Right lobe of liver (tissue), 4 donors: ENCODE results near the gene TRANK1.

Source experiments
- CTCF ChIP-seq, 4 donors: fragments of 200-600 bp in 3 of 4; fragments of 450-650 bp in 1 of 4; IDR thresholded peaks; one replicate each; pipeline versions ENCODE4 v1.5.1 to v1.8.0; 2016 to 2022; ENCODE audit warnings: antibody characterized with exemption in 4 of 4, mild to moderate bottlenecking in 2 of 4
- POLR2A ChIP-seq: fragments of 450-650 bp; IDR thresholded peaks from one replicate; pipeline ENCODE4 v1.6.1; 2017; ENCODE audit warnings: antibody characterized with exemption, mild to moderate bottlenecking
- donor health status: DM: no; HTN: no; CAD: no.
- donor health status: DM: no; HTN: no; CAD: no.
- donor health status: DM: no; HTN: yes; CAD: no.

GRCh38 chr3:36973139-36973538 is 28.3 kb upstream of the TRANK1 start:
- TF ChIP-seq POLR2A: no peak
- TF ChIP-seq CTCF (IDR thresholded peaks at IDR 0.05): no peak
